HEK293 (cell line): Measurements from ENCODE around the gene LMO7.

ENCODE experiments used
- CTCF ChIP-seq: fragments of 450-650 bp; formaldehyde crosslinking; IDR thresholded peaks from 2 replicates; pipeline ENCODE4 v1.5.1; 2016; ENCODE audit warnings: missing biosample characterization, missing genetic modification characterization
- GLI4 ChIP-seq: fragments of 450-650 bp; formaldehyde crosslinking; IDR thresholded peaks from 2 replicates; pipeline ENCODE4 v1.5.1; 2016; ENCODE audit warnings: missing biosample characterization, missing genetic modification characterization
- TCF7L2 ChIP-seq: IDR thresholded peaks from 2 replicates; pipeline ENCODE4 v1.6.1; 2011; ENCODE audit warnings: low read depth, mild to moderate bottlenecking, inconsistent platforms, low read length, moderate library complexity, borderline replicate concordance
- YY1 ChIP-seq: fragments of 450-650 bp; formaldehyde crosslinking; IDR thresholded peaks from 2 replicates; pipeline ENCODE4 v1.5.1; 2018; ENCODE audit warnings: missing biosample characterization, missing genetic modification characterization
- ZNF433 ChIP-seq: fragments of 450-650 bp; formaldehyde crosslinking; IDR thresholded peaks from 2 replicates; pipeline ENCODE4 v1.5.1; 2016; ENCODE audit warnings: missing biosample characterization, missing genetic modification characterization, low read depth
- ZNF48 ChIP-seq: fragments of 450-650 bp; formaldehyde crosslinking; IDR thresholded peaks from 2 replicates; pipeline ENCODE4 v1.5.1; 2016; ENCODE audit warnings: missing biosample characterization, missing genetic modification characterization
- ZNF558 ChIP-seq: fragments of 450-650 bp; formaldehyde crosslinking; IDR thresholded peaks from 2 replicates; pipeline ENCODE4 v1.5.1; 2016; ENCODE audit warnings: missing biosample characterization, missing genetic modification characterization
- ZSCAN30 ChIP-seq: fragments of 450-650 bp; IDR thresholded peaks from 2 replicates; pipeline ENCODE4 v1.5.1; 2018; ENCODE audit warnings: missing biosample characterization, mild to moderate bottlenecking, missing genetic modification characterization, moderate library complexity
- TF ChIP-seq, protein P1 (sequence below): fragments of 450-650 bp; formaldehyde crosslinking; IDR thresholded peaks from 2 replicates; pipeline ENCODE4 v1.5.1; 2016; ENCODE audit warnings: missing biosample characterization, missing genetic modification characterization
- TF ChIP-seq, protein P2 (sequence below): sonication (generic); formaldehyde crosslinking; IDR thresholded peaks from 2 replicates; pipeline ENCODE4 v1.8.1; 2022; ENCODE audit warnings: mild to moderate bottlenecking, moderate library complexity, missing genetic modification reagents

DNA sequence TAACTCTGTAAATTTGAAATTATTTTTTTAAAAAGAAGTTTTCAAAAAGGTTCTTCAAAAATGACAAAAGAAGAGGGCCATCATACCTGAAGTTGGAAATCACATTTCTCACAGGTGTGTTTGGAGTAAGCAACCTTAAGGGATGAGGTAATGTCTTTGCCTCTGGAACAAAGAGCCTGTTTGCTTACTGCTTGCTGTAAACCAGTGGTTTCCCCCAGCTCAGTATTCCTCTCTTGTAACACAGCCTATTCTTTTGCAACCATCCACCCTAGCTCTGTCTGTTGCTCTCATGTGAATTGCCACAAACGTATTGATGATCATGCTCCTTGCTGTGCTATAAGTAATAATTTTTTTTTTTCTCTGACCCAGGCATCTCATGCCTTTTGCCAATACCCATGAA, 48.5 kb upstream of the LMO7 start:
- TF ChIP-seq CTCF (tag by site-specific recombination) (no peak), ZNF433 (tag by site-specific recombination) (no peak), GLI4 (tag by site-specific recombination) (no peak), ZSCAN30 (tag by site-specific recombination) (no peak), ZNF558 (no peak), TCF7L2 (no peak), ZNF48 (no peak), YY1 (tag by site-specific recombination) (no peak)
- TF ChIP-seq, protein P1, sequence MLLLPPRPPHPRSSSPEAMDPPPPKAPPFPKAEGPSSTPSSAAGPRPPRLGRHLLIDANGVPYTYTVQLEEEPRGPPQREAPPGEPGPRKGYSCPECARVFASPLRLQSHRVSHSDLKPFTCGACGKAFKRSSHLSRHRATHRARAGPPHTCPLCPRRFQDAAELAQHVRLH (tag by site-specific recombination), result no peak
- TF ChIP-seq, protein P2, sequence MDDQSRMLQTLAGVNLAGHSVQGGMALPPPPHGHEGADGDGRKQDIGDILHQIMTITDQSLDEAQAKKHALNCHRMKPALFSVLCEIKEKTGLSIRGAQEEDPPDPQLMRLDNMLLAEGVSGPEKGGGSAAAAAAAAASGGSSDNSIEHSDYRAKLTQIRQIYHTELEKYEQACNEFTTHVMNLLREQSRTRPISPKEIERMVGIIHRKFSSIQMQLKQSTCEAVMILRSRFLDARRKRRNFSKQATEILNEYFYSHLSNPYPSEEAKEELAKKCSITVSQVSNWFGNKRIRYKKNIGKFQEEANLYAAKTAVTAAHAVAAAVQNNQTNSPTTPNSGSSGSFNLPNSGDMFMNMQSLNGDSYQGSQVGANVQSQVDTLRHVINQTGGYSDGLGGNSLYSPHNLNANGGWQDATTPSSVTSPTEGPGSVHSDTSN (CRISPR knock-in tag), result no peak
